Thyroid gland (tissue), 4 donors: Measurements from ENCODE around the gene IPO5. TPM values are rescaled to one million over a fixed set of nuclear protein-coding genes. Genes with fewer than 3 reads are reported as not detected.

ENCODE experiments used
- DNase-seq, 2 donors: peaks; one replicate each; pipeline ENCODE4 v3.0.0-alpha.2; 2019
- H3K27ac ChIP-seq, 3 donors: fragments of 200-600 bp; sonication (generic); 1 replicate in 2 of 3; 2 replicates in 1 of 3; pipeline ENCODE4 v1.5.1; 2016 to 2019; ENCODE audit warnings: mild to moderate bottlenecking in 1 of 3, moderate library complexity in 1 of 3
- H3K27me3 ChIP-seq: fragments of 200-600 bp; sonication (generic); one replicate; pipeline ENCODE4 v1.5.1; 2019
- H3K36me3 ChIP-seq, 2 donors: fragments of 200-600 bp; sonication (generic); one replicate each; pipeline ENCODE4 v1.5.1; 2016 to 2019
- H3K4me1 ChIP-seq, 2 donors: fragments of 200-600 bp; sonication (generic); one replicate each; pipeline ENCODE4 v1.5.1; 2017 to 2019
- H3K4me3 ChIP-seq, 3 donors: fragments of 200-600 bp; sonication (generic); replicated peaks in 1 of 3; 1 replicate in 2 of 3; 2 replicates in 1 of 3; pipeline ENCODE4 v1.5.1; 2016; ENCODE audit warnings: mild to moderate bottlenecking in 1 of 3
- H3K9me3 ChIP-seq: fragments of 200-600 bp; sonication (generic); one replicate; pipeline ENCODE4 v1.5.1; 2017
- POLR2A ChIP-seq, 2 donors: fragments of 450-650 bp; IDR thresholded peaks; one replicate each; pipeline ENCODE4 v1.6.1; 2017; ENCODE audit warnings: antibody characterized with exemption in 2 of 2, mild to moderate bottlenecking in 2 of 2, moderate library complexity in 1 of 2
- WGBS, 2 donors: methylation state at CpG; one replicate each; pipeline ENCODE4 v1.1.5; 2017; 5-methylcytosine and 5-hydroxymethylcytosine counted together
- intact Hi-C: fragments of 100-400 bp; cut with DNase I; formaldehyde crosslinking; loops from one replicate; pipeline ENCODE4 v1.15.1; 2023
- total RNA-seq, 4 donors: library from RNA; depleted of rRNA; stranded (reverse); fragments of >200 nt; gene quantifications; one replicate each; pipeline ENCODE4 v1.2.3, GENCODE V29; 2016
- TF ChIP-seq, protein P1 (sequence below), 6 experiments: fragments of 200-600 bp in 3 of 6; fragments of 450-650 bp in 3 of 6; sonication (generic) in 3 of 6; IDR thresholded peaks; one replicate each; pipeline ENCODE4 v1.5.1; 2016 to 2019; ENCODE audit warnings: antibody characterized with exemption in 6 of 6, mild to moderate bottlenecking in 2 of 6, inconsistent platforms in 1 of 6, moderate library complexity in 1 of 6

The IPO5 gene
- total RNA-seq, 4 donors from 2014 or later: 95.4 to 139 (median 108) TPM

DNA sequence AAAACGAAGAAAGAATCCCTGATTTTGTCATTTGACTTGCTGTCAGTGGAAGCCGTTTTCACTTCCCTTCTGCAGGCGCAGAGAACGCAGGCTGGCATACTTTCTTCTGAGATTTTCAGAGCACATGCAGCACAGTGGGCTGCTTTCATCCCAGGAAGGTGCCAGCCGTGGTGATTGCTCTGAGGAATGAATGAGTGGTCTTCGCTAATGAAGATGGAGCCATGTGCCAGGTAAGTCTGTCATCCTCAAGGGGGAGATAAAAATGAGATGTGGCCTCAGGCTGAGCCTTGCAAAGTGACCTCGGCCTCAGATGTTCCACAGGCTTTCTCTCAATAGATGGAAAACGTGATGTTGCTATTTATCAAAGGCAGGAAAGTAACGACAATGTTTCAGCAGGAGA, 94.8 kb downstream of the IPO5 start:
- WGBS, 2 donors: 74 to 80% methylated on average over 9 of the region's 9 CpGs
- intact Hi-C loops: no loop called here
- DNase-seq: no peak

DNA sequence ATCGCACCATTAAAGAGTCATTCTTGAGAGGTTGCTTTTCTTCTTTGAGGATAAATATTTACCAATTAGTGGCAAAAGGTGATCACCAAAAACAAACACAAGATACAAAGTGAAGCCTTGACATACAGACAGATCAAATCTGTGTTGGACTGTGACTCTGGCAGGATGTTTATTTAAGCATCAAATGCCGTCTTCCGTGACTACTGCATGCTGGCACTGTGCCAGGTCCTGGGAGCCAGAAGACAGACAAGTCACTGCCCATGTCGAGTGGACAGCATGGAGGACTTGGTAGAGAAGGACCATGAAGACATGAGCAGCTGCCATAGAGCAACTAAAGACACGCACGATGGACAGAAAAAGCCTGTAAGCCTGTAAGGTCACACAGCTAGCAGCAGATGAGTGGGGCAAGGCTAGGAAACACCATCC, 96.6 kb downstream of the IPO5 start:
- Histone ChIP-seq H3K9me3 (no peaks in the 10 kb centered on the region), H3K27me3 (no peaks in the 10 kb centered on the region), H3K4me3 (no peak overlapping the region), H3K4me1 (peaks cover 4 to 9% of the 10 kb centered on the region in 2 donors), H3K36me3 (no peaks in the 10 kb centered on the region), H3K27ac (no peak overlapping the region)
- DNase-seq: peak; percentile 82 to 88
- intact Hi-C loops: no loop called here
- 24 to 33% methylated on average over 6 of the region's 6 CpGs for WGBS, 2 donors
- TF ChIP-seq POLR2A (IDR thresholded peaks at IDR 0.05): no peak
- TF ChIP-seq, protein P1, sequence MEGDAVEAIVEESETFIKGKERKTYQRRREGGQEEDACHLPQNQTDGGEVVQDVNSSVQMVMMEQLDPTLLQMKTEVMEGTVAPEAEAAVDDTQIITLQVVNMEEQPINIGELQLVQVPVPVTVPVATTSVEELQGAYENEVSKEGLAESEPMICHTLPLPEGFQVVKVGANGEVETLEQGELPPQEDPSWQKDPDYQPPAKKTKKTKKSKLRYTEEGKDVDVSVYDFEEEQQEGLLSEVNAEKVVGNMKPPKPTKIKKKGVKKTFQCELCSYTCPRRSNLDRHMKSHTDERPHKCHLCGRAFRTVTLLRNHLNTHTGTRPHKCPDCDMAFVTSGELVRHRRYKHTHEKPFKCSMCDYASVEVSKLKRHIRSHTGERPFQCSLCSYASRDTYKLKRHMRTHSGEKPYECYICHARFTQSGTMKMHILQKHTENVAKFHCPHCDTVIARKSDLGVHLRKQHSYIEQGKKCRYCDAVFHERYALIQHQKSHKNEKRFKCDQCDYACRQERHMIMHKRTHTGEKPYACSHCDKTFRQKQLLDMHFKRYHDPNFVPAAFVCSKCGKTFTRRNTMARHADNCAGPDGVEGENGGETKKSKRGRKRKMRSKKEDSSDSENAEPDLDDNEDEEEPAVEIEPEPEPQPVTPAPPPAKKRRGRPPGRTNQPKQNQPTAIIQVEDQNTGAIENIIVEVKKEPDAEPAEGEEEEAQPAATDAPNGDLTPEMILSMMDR (IDR thresholded peaks at IDR 0.05): no peak

More for the DNA sequence above, 94.8 kb downstream of the IPO5 start:
- Histone ChIP-seq H3K4me3 (no peak overlapping the region), H3K36me3 (no peaks in the 10 kb centered on the region), H3K9me3 (no peaks in the 10 kb centered on the region), H3K27me3 (no peaks in the 10 kb centered on the region), H3K4me1 (peaks cover 4 to 9% of the 10 kb centered on the region in 2 donors), H3K27ac (no peak overlapping the region)
- no peak for TF ChIP-seq POLR2A (IDR thresholded peaks at IDR 0.05)
- TF ChIP-seq, protein P1 (IDR thresholded peaks at IDR 0.05): no peak

DNA sequence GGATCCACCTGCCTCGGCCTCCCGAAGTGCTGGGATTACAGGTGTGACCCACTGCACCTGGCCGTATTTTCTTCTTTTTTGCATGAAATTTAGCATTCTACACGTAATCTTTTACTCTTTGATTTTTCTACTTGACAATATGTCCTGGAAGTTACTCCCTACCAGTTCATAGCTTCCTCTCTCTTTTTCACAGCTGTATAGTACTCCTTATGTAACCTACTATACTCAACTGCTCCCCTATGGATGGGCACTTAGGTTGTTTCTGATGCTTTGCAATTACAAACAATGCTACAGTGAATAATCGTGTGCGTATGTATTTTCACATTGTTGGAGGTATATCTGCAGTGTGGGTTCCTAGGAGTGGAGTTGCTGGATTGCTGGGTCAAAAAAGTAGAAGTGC, 98.9 kb downstream of the IPO5 start:
- intact Hi-C loops: no loop called here
- no peaks in the 10 kb centered on the region for H3K27me3 ChIP-seq
- no peaks in the 10 kb centered on the region for H3K9me3 ChIP-seq
- TF ChIP-seq, protein P1 (IDR thresholded peaks at IDR 0.05): no peak
- no peak for TF ChIP-seq POLR2A (IDR thresholded peaks at IDR 0.05)
- WGBS, 2 donors: 94 to 96% methylated on average over 6 of the region's 6 CpGs
- no peak overlapping the region for H3K4me3 ChIP-seq
- H3K36me3 ChIP-seq: no peaks in the 10 kb centered on the region
- H3K4me1 ChIP-seq: peaks cover 4 to 9% of the 10 kb centered on the region in 2 donors
- DNase-seq: no peak
- no peak overlapping the region for H3K27ac ChIP-seq

DNA sequence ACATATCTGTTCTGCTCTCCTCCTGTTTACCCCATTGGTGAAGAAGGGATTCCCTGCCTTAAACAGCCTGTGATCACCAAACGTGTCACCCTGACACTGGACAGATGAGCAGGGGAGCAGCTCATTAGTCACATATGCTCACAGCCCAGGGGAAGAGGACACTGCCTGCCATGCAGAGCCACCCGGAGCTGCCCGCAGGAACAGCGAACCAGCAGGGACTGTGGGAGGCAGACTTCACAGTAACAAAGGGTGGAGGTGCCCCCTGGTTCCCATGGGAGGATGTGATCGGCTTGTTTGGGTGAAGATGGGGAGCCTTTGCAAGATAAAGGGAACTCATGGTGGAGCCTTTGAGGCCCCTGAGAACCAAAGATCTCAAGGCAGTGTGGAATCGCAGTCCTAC, 100.8 kb downstream of the IPO5 start:
- H3K4me3 ChIP-seq: no peak overlapping the region
- no peak overlapping the region for H3K27ac ChIP-seq
- H3K27me3 ChIP-seq: no peaks in the 10 kb centered on the region
- TF ChIP-seq, protein P1 (IDR thresholded peaks at IDR 0.05): no peak
- TF ChIP-seq POLR2A (IDR thresholded peaks at IDR 0.05): no peak
- H3K36me3 ChIP-seq: no peaks in the 10 kb centered on the region
- no peak for DNase-seq
- intact Hi-C loops: no loop called here
- H3K4me1 ChIP-seq: peaks cover 4 to 9% of the 10 kb centered on the region in 2 donors
- WGBS, 2 donors: 89 to 90% methylated on average over 6 of the region's 6 CpGs
- H3K9me3 ChIP-seq: no peaks in the 10 kb centered on the region

DNA sequence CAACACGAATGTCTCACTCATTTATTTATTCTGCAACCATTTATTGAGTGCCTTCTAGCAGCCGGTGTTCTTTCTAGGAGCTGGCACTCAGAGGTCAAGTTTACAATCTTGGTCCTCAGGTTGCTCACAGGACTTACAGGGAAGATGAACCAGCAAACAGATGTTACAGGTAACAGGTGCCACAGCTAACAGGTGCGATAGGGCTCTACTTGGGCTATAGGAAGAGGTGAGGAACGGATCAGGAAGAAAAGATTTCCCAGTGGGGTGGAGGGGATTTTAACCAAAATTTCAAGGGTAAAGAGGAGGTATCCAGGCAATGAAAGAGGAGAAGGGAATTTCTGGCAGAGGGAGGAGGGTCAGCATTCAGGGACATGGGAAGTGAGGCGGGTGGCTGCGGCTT, 102.1 kb downstream of the IPO5 start:
- Histone ChIP-seq H3K4me1 (no peaks in the 10 kb centered on the region), H3K27me3 (no peaks in the 10 kb centered on the region), H3K4me3 (no peak overlapping the region), H3K36me3 (no peaks in the 10 kb centered on the region), H3K27ac (no peak overlapping the region), H3K9me3 (no peaks in the 10 kb centered on the region)
- intact Hi-C loops: no loop called here
- TF ChIP-seq POLR2A (IDR thresholded peaks at IDR 0.05): no peak
- TF ChIP-seq, protein P1 (IDR thresholded peaks at IDR 0.05): no peak
- WGBS, 2 donors: 84 to 88% methylated on average over 6 of the region's 6 CpGs
- DNase-seq: no peak
